T1000 (cell line): ENCODE measurements around the gene AHCYL2.
"Not testable (repeated sequence)": the region's sequence is repeated elsewhere in the genome, so short reads cannot be mapped to it uniquely, and the experiment has no call there.

ENCODE experiments used
- DNase-seq: peaks from one replicate; lab custom pipeline; 2025; ENCODE audit warnings: mixed read lengths; lab: John Stamatoyannopoulos, UW

Gene AHCYL2

GRCh38 chr7:129456421-129456820 is 231.6 kb downstream of the AHCYL2 start:
- DNase-seq = no peak

- no peak for DNase-seq
Observed at GRCh38 chr7:129457101-129457500, 232.3 kb downstream of the AHCYL2 start.

- DNase-seq = no peak
Observed at GRCh38 chr7:129458171-129458570, 233.3 kb downstream of the AHCYL2 start.

DNA sequence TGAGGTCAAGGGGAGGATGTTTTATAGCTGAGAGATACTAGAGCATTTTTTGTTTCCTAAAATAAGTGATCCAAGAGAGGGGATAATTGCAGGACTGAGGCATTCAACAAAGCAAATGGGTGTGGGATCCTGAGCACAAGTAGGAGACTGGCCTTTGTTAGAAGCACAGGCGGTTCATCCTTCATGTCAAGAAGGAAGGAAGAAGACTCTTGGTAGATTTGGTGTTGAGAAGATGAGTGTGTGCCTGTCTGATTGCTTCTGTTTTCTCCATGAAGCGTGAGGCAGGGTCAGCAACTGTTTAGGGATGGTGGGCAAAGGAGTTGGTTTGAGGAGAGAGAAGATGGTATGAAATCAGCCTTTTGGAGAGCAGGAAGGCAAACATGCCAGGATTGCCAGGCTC is 237.0 kb downstream of the AHCYL2 start:
- DNase-seq = no peak

DNA sequence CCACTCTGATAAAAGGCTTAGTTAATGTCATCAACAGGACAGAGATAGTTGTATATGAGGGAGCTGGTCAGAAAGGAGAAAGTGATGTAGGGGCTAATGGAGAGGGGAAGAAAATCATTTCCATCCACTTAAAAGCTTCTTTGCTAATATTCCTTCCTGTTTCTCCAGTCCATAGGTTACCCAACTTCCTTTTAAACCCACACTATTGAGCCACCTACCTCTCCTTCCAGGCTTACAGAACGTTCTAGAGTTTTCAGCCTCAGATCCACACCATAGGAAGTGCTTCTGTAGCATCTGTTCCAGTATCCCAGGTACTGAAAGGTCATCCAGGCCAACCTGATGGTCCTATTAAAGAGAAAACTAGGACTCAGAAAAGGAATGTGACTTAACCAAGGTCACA is 237.6 kb downstream of the AHCYL2 start:
- DNase-seq = no peak

- no peak for DNase-seq
Observed at GRCh38 chr7:129464194-129464593, 239.4 kb downstream of the AHCYL2 start.

GRCh38 chr7:129465080-129465479 is 240.2 kb downstream of the AHCYL2 start:
- DNase-seq = no peak

GRCh38 chr7:129466796-129467195 is 242.0 kb downstream of the AHCYL2 start:
- DNase-seq = no peak

DNA sequence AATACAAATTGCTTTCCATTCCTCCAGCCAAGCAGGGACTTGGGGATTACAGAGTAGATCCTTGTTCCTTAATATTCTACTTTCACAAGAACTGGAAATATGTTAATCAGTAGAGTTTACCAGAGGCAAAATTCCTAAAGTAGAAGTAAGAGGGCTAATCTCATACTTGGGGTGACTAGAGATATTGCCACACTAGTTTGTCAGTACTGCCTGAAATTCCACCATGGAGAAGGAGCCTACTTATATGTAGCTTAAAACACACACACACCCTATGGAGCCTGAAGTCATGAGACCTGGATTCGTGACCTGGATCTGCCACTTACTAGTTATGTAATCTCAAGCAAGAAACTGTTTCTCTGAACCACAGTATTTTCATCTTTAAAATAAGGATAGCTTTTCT is 243.3 kb downstream of the AHCYL2 start:
- no peak for DNase-seq

DNA sequence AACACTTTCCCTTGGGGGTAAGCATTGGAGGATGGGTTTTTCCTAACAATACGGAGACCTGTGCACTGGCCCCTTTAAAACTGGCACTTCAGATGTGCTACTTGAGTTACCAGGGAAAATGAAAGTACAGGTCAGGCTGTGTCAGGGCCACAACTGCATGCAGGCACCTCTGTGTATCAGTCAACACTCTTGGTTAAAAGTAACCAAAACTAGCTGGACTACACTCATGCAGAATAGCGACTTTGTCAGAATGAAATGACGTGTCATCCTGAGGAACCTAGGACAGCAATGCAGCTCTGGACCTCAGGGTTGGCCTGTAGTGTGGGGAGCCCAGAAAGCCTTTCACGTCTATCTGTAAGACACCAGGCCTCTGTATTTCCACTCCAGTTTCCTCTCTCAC is 243.7 kb downstream of the AHCYL2 start:
- DNase-seq = no peak

DNA sequence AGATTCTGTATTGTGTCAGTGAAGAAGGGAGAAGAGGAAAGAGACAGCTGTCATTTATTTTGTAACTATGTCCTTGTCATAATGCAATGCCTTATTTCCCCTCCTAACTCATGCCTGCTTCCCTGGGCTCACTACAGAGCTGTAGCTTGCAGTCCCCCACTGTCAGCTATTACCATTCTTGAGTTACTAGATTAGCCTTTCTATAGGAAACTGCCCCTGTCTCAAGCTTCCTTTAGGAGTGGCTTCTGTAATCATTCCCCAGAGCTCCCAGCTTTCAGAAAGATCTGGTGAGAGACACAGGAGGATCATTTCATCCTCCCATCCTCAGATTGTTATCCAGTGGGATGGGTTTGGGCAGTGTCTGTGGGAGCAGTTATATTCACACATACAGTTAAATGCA is 245.1 kb downstream of the AHCYL2 start:
- no peak for DNase-seq

- no peak for DNase-seq
Observed at GRCh38 chr7:129470411-129470810, 245.6 kb downstream of the AHCYL2 start.

DNA sequence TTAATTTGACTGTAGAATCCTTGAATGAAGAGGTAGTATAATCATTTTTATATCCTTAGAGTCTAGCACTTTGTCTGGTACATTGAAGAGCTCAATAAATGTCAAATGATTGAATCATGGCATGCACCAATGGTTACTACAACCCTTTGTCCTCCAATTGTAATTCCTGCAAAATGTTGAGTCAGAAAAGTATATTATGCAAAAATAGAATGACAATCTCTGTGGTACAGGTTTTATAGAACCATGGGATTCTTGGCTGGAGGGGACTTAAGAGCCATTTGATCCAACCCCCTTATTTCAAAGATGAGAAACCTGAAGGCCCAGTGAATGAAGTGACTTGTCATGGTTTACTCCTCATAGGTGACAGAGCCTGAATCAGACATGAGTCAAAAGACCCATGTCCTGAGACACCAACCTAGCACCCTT is 246.6 kb downstream of the AHCYL2 start:
- no peak for DNase-seq

- not testable (repeated sequence) for DNase-seq
Observed at GRCh38 chr7:129475931-129476330, 251.1 kb downstream of the AHCYL2 start.

DNA sequence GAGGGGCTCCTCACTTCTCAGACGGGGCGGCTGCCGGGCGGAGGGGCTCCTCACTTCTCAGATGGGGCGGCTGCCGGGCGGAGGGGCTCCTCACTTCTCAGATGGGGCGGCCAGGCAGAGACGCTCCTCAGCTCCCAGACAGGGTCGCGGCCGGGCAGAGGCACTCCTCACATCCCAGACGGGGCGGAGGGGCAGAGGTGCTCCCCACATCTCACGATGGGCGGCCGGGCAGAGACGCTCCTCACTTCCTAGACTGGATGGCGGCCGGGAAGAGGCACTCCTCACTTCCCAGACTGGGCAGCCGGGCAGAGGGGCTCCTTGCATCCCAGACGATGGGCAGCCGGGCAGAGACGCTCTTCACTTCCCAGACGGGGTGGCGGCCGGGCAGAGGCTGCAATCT is 251.6 kb downstream of the AHCYL2 start:
- DNase-seq = not testable (repeated sequence)
